Ascending aorta (tissue), 2 donors: ENCODE data around the gene RBM22. TPM values are rescaled to one million over a fixed set of nuclear protein-coding genes. Genes with fewer than 3 reads are reported as not detected.
A peak's percentile ranks its signal among the peaks of the same experiment; 100 is the strongest.

ENCODE experiments used
- DNase-seq, 2 donors: peaks; one replicate each; pipeline ENCODE4 v3.0.0-alpha.2; 2019; ENCODE audit warnings: low spot score in 2 of 2
- H3K27ac ChIP-seq, 2 donors: fragments of 200-600 bp; sonication (generic); one replicate each; pipeline ENCODE4 v1.5.1; 2016 to 2017; ENCODE audit warnings: mild to moderate bottlenecking in 1 of 2
- H3K27me3 ChIP-seq: fragments of 200-600 bp; sonication (generic); one replicate; pipeline ENCODE4 v1.5.1; 2017
- H3K36me3 ChIP-seq, 2 donors: fragments of 200-600 bp; sonication (generic); one replicate each; pipeline ENCODE4 v1.5.1; 2016
- H3K4me1 ChIP-seq, 2 donors: fragments of 200-600 bp; sonication (generic); one replicate each; pipeline ENCODE4 v1.5.1; 2016 to 2017; ENCODE audit warnings: mild to moderate bottlenecking in 1 of 2
- H3K4me3 ChIP-seq, 2 donors: fragments of 200-600 bp; sonication (generic); one replicate each; pipeline ENCODE4 v1.5.1; 2016 to 2017; ENCODE audit warnings: mild to moderate bottlenecking in 1 of 2
- H3K9me3 ChIP-seq, 2 donors: fragments of 200-600 bp; sonication (generic); one replicate each; pipeline ENCODE4 v1.5.1; 2016
- intact Hi-C: fragments of 100-400 bp; cut with DNase I; formaldehyde crosslinking; loops from one replicate; pipeline ENCODE4 v1.15.1; 2023
- total RNA-seq: library from RNA; depleted of rRNA; stranded (reverse); fragments of >200 nt; gene quantifications from one replicate; pipeline ENCODE4 v1.1.0, GENCODE V29; 2016
- TF ChIP-seq, protein P1 (sequence below), 3 experiments: fragments of 200-600 bp in 2 of 3; fragments of 450-650 bp in 1 of 3; sonication (generic) in 2 of 3; IDR thresholded peaks; one replicate each; pipeline ENCODE4 v1.5.1; 2016 to 2019; ENCODE audit warnings: antibody characterized with exemption in 3 of 3, mild to moderate bottlenecking in 1 of 3, moderate library complexity in 1 of 3

The RBM22 gene
- total RNA-seq, 1 donor from 2014 or later = 45.3 TPM

DNA sequence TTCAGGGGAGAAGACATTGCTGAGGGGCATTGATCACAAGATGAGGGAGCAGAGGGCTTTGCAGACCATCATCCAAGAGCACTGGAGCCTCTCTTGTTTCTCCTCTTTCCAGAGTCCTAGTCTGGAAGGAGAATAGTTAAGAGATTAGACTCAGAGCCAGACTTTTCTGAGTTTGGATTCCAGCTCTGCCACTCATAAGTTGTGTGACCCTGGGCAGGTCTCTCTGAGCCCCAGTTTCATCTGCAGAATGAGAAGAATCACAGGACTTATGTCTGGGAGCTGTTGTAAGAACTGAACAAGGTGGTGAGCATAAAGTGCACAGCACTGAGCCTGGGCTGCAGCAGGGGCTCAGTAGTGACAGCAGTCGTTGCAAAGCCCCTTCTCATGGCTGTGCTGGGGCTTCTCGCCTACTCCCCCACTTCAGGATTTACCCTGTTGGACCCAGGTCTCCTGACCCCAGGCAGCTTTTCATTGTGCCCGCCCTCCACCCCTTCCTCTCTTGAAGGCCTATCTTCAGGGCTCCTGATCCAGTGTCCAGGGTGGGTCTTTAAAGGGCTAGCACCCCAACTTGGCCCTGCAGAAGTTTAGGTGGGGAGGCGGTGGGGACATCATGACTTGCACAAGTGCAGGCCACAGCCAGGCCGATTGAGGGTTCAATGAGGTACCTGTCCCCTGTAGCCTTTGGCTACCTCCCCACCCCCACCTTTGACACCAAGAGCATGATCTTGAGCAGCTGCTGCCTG lies 58.9 kb downstream of the RBM22 start:
- Histone ChIP-seq H3K9me3 (no peaks in the 10 kb centered on the region), H3K27me3 (no peaks in the 10 kb centered on the region), H3K27ac (peak overlapping the region; percentile 95 to 96), H3K36me3 (no peaks in the 10 kb centered on the region), H3K4me3 (peak overlapping the region; percentile 42 to 48), H3K4me1 (peaks cover 58 to 87% of the 10 kb centered on the region in 2 donors)
- DNase-seq = no peak
- TF ChIP-seq, protein P1, sequence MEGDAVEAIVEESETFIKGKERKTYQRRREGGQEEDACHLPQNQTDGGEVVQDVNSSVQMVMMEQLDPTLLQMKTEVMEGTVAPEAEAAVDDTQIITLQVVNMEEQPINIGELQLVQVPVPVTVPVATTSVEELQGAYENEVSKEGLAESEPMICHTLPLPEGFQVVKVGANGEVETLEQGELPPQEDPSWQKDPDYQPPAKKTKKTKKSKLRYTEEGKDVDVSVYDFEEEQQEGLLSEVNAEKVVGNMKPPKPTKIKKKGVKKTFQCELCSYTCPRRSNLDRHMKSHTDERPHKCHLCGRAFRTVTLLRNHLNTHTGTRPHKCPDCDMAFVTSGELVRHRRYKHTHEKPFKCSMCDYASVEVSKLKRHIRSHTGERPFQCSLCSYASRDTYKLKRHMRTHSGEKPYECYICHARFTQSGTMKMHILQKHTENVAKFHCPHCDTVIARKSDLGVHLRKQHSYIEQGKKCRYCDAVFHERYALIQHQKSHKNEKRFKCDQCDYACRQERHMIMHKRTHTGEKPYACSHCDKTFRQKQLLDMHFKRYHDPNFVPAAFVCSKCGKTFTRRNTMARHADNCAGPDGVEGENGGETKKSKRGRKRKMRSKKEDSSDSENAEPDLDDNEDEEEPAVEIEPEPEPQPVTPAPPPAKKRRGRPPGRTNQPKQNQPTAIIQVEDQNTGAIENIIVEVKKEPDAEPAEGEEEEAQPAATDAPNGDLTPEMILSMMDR (IDR thresholded peaks at IDR 0.05) = no peak
- intact Hi-C loops = loop anchor here (5.0 kb wide), 1 partner anchor 40 kb away; no protein-coding TSS in a partner anchor

DNA sequence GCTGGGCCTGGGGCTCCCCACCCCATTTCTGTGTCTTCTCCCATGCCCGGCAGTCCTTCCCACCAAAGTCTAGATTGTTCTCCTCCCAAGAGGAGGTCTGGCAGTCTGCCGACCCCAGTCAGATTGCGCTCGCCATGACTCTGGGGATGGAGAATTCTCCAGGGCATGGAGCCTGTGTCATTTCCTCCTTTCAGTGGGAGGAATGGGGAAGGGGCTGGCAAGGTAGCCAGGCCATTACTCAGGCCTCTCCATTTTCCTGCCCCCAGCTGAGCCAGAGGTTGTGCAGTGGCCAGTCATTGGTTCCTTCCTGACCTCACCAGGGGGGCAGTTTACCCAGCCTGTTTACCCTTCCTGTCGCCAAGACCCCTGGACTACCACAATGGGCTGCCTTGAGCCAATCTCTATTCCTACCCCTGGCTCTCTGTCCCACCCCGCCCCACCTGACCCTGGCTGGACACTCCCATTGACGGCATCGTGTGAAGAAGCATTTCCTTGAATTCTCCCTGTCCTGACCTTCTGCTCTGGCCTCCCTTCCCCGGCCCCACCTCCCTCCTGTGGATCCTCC lies 59.8 kb downstream of the RBM22 start:
- H3K27me3 ChIP-seq = no peaks in the 10 kb centered on the region
- H3K4me1 ChIP-seq = peaks cover 63 to 92% of the 10 kb centered on the region in 2 donors
- intact Hi-C loops = loop anchor here (5.0 kb wide), 1 partner anchor 39 kb away; no protein-coding TSS in a partner anchor
- peak overlapping the region; percentile 95 to 96 for H3K27ac ChIP-seq
- no peaks in the 10 kb centered on the region for H3K9me3 ChIP-seq
- H3K36me3 ChIP-seq = no peaks in the 10 kb centered on the region
- DNase-seq = peak in 1 of 2 donors; percentile 92
- TF ChIP-seq, protein P1 (IDR thresholded peaks at IDR 0.05) = no peak
- H3K4me3 ChIP-seq = peak overlapping the region; percentile 42 to 48

Other genes starting within 250 kb of the RBM22 start
- 71.5 TPM for gene NDST1, start 192.9 kb downstream of the RBM22 start, total RNA-seq
- gene SYNPO, start 60.4 kb downstream of the RBM22 start, total RNA-seq = 128 TPM
- gene MYOZ3, start 39.8 kb downstream of the RBM22 start, total RNA-seq = 1.1 TPM
- gene DCTN4, start 58.0 kb upstream of the RBM22 start, total RNA-seq = 28.1 TPM
- gene SMIM3, start 77.7 kb upstream of the RBM22 start, total RNA-seq = 52.4 TPM
- not detected for gene IRGM, start 145.5 kb upstream of the RBM22 start, total RNA-seq
- gene ZNF300, start 203.9 kb upstream of the RBM22 start, total RNA-seq = 2.9 TPM